ENCODE data around the gene FKBP6. TPM values are rescaled to one million over a fixed set of nuclear protein-coding genes. Genes with fewer than 3 reads are reported as not detected.
A peak's percentile ranks its signal among the peaks of the same experiment; 100 is the strongest.

Gene FKBP6
- total and polyA plus RNA-seq, 2 of the 13 experiments (the other 11 are each of a cell fraction or from before 2014, with no cell fraction given), result 0.07 to 0.20 TPM

- TF ChIP-seq ZNF687 (CRISPR knock-in tag; IDR thresholded peaks at IDR 0.05) (peak; percentile 81), HDAC2 (CRISPR knock-in tag; IDR thresholded peaks at IDR 0.05) (peak; percentile 50; the same call in 1 of the 2 replicates), ZNF556 (CRISPR knock-in tag; IDR thresholded peaks at IDR 0.05; ENCODE audit: borderline replicate concordance) (0 out of 2 replicates have a peak, but pooled peaks have one; percentile 65), RCOR2 (CRISPR knock-in tag; IDR thresholded peaks at IDR 0.05) (0 out of 2 replicates have a peak, but pooled peaks have one; percentile 38), TFDP2 (CRISPR knock-in tag; IDR thresholded peaks at IDR 0.05) (peak; percentile 55; the same call in 1 of the 2 replicates), MYC (CRISPR knock-in tag; IDR thresholded peaks at IDR 0.05; ENCODE audit: borderline replicate concordance) (peak; percentile 56; the same call in 1 of the 2 replicates), TFDP1 (CRISPR knock-in tag; IDR thresholded peaks at IDR 0.05; ENCODE audit: borderline replicate concordance) (peak; percentile 62; the same call in 1 of the 2 replicates), ZNF580 (CRISPR knock-in tag; IDR thresholded peaks at IDR 0.05; ENCODE audit: borderline replicate concordance, low read depth) (peak; percentile 63; the same call in 1 of the 2 replicates), HNF1B (CRISPR knock-in tag; IDR thresholded peaks at IDR 0.05) (0 out of 2 replicates have a peak, but pooled peaks have one; percentile 36), IRF9 (CRISPR knock-in tag; IDR thresholded peaks at IDR 0.05; ENCODE audit: borderline replicate concordance) (peak; percentile 69; the same call in 1 of the 2 replicates), CTCF (CRISPR knock-in tag; IDR thresholded peaks at IDR 0.05) (peak; percentile 90), HINFP (CRISPR knock-in tag; IDR thresholded peaks at IDR 0.05; ENCODE audit: low read depth) (0 out of 2 replicates have a peak, but pooled peaks have one; percentile 22)
These were observed 14.7 kb downstream of the FKBP6 start (continued) for GRCh38 chr7:73342645-73343044.

All from HepG2 (cell line).